GM23338 (cell line): ENCODE data around the gene TBC1D14.

Experiments used
- CREB1 ChIP-seq: fragments of 250-450 bp; sonication (Bioruptor Pico); IDR thresholded peaks from 2 replicates; pipeline ENCODE4 v1.5.0; 2020; ENCODE audit warnings: low read depth, mild to moderate bottlenecking, moderate library complexity
- EZH2phosphoT487 ChIP-seq: fragments of 200-600 bp; sonication (generic); IDR thresholded peaks from one replicate; pipeline ENCODE4 v1.8.1; 2018; ENCODE audit warnings: antibody characterized with exemption; ENCODE audit not compliant: unreplicated experiment

- TF ChIP-seq CREB1 (CRISPR knock-in tag) (no peak), EZH2phosphoT487 (no peak)
Observed at GRCh38 chr4:7066006-7066405, 156.4 kb downstream of the TBC1D14 start.
